ENCODE data around the gene FBN1.

Gene FBN1

DNA sequence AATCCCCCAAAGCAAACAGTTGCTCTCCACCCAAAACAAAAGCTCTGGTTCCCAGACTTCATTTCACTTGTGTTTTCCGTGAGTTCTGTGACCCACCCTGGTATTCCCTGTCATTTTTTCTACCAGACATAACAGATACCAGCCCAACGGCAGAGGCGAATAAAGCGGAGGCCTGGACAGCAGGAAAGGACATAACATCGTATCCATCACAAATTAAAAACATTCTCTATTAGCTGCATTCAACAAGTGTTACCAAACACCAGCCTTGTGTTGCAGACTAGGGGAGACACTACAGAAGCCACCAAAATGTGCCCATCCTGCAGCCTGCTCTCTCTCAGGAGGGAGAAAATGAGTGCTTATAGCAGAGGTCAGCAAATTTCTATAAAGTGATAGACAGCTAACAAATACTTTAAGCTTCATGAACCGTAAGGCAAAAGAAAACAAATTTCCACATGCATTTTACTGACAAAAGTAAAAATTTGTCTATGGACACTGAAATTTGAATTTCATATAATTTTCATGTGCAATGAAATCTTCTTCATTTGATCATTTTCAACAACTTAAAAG lies 7.1 kb upstream of the FBN1 start:
- DNase-seq (ENCODE audit: low read depth in 2 of 2) = no peak

- DNase-seq (ENCODE audit: low read depth in 2 of 2) = no peak
These were observed 5.4 kb upstream of the FBN1 start for GRCh38 chr15:48650931-48651330.

DNA sequence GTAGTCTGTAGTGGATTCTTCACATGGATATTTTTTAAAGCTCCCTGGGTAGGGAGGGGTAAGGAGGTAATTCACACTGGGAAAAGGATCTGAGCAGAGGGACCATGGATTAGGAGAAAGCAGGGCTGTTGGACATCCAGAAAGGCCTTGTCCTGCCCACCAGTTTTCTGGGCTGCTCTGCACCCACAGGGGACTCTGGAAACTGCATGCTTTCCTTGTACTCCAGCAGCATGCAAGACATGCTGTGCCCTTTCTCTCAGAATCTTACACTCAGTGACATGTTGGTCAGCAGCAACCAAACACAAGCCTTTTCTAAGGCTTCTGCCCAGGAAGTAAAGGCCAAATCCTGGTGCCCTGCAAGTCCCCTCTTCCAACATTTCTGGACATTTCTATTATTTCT lies 2.5 kb upstream of the FBN1 start:
- no peak for DNase-seq (ENCODE audit: low read depth in 2 of 2)

DNA sequence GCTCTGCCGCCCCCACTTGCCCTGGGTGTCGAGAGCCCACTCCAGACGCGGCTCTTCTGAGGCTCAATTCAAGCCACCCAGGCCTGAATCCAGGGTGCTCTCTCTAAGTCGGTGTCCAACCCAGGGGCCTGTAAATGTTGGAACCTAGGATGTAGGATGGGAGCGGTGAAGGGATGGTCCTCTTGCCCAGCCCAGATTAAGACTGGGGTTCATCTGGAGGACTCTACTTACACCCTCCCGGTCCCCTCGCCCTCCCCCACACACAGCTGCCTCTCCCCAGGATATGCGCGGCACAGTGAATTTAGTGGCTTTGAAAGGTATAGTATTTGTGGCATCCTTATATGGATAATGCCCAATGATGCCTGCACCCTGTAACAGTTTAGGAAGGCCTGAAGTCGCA lies 822 bp upstream of the FBN1 start:
- no peak for DNase-seq (ENCODE audit: low read depth in 2 of 2)

DNA sequence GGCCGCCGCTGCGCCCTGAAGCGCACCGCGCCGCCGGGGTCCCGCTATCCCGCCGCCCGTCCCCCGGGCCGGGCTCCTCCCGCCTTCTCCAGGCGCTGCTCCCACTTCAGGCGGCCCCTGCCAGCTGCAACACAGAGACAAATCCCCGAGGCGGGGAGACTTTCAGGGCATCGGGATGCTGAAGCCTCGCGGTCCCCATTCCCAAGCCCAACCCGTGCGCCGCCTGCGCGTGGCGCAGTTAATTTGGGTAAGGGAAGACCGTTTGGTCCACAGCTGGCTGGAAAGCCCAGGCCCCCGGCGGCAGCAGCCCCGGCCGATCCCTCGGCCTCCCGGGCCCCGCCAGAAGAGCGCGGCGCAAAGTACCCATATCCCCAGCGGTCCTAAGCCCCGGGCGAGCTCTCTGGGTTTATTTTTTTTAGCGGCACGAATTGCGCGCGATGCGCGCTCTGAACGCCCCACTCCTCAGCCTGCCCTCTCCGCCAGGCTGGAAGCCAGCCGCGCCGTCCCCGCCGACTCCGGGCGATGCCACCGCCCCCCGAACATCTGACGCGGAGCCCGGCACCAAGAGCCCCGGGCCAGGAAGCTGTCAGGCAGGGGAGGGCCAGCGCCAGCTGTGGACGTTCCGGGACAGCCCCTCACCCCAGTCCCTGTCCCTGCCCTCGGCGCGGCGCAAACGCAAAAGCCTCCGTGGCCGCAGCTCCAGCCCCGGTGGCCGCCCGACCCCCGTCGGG lies 517 bp downstream of the FBN1 start:
- DNase-seq (ENCODE audit: low read depth in 2 of 2) = no peak

GRCh38 chr15:48644467-48644826 lies 1.1 kb downstream of the FBN1 start:
- DNase-seq (ENCODE audit: low read depth in 2 of 2) = no peak

DNA sequence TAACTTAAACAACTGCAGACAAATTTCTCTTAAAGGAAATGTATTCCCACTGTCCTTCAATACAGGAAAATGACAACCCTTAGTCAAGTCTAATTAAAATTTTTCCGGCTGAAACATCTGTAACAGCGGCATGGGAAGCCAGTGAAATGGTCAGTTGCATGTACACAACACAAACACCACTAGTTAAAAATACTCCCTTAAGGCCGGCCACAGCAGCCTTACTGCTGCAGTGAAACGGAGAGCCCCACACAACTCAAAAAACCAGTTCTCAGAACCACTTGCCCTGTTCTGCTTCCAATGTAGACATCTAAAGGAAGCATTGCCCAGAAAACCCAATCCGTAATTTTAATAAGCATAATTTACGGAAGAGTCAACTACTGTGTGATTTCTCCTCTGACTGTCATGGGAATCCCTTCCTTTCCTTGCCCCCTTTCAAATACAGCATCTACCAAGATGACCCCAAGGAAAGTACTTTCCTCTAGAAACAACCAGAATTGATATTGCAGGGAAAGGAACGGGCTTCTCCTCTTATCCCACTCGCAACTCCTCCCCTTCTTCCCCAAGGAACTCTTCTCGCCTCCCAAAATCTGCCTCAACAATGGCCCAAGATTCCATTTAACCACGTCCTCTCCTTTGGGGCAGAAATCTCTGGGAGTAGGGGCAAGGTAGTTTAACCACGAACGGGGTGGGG lies 1.6 kb downstream of the FBN1 start:
- no peak for DNase-seq (ENCODE audit: low read depth in 2 of 2)

GRCh38 chr15:48643206-48643605 lies 2.3 kb downstream of the FBN1 start:
- DNase-seq (ENCODE audit: low read depth in 2 of 2) = no peak

DNA sequence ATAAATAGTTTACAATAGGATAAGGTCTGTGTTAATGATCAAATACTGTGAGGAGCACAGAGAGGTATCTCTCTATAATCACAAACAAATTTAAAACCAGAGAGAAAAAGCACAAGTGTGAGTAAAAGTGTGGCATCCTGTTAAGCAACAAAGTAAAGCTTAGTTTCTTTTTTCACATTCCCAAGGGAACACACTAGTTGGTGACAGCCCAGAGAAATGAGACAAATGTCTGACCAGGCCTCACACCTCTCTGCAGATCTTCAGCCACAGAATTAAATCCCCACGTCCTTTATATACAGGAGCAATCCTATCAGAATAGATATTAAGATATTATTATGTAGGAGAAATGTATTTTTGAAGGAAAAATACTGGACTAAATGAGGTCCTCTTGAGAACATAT lies 2.7 kb downstream of the FBN1 start:
- DNase-seq (ENCODE audit: low read depth in 2 of 2) = no peak

- no peak for DNase-seq (ENCODE audit: low read depth in 2 of 2)
These were observed 4.1 kb downstream of the FBN1 start for GRCh38 chr15:48641416-48641815.

DNA sequence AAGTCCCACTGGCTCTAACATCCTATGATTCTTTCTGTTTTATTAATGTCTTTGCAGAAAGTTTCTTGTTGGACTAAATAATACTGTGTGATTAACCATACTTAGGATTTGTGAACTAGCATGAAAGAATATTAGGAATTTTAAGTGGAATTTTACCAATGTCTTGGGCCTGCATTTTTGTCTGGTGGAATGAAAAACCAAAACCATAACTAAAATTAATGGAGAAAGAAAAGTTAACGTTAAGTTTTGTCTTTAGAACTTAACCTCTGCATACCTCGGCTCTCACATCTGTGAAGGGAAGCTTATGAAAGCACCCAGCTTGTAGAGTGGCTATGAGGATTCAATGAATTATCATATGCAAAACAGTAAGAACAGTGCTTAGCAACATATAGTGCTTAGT lies 6.5 kb downstream of the FBN1 start:
- no peak for DNase-seq (ENCODE audit: low read depth in 2 of 2)

DNA sequence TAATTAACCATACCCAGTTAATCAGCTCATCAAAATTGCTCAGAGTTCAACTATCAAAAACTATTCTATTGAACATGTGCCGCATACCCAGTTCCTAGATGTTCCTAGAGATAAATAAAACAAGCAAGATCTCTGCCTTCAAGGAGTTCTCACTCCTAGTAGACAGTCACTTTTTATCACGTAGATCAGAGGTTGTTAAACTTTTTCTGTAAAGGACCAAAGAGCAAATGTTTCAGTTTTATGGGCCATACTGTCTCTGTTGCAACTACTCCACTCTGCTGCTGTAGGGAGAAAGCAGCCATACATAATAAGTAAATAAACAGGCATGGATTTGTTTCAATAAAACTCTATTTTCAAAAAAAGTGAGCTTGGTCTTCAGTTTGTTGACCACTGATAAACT lies 7.9 kb downstream of the FBN1 start:
- DNase-seq (ENCODE audit: low read depth in 2 of 2) = no peak

DNA sequence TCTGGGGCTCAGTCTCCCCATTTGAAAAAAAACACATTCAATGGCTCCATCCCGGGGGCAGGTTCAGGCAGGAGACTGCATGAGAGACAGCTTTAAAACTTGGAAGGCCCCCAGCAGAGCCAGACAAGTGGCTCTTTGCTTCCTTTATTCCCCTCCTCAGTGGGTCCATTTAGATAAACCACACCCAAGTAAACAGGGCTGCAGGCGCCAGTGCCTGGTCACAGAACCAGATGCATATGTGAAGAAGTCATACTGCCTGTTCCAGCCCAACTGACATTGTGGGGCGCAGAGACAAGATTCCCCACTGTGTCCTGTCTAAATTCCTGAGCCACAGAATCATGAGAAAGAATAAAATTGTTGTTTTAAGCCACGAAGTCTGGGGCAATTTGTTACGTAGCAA lies 9.0 kb downstream of the FBN1 start:
- DNase-seq (ENCODE audit: low read depth in 2 of 2) = no peak

DNA sequence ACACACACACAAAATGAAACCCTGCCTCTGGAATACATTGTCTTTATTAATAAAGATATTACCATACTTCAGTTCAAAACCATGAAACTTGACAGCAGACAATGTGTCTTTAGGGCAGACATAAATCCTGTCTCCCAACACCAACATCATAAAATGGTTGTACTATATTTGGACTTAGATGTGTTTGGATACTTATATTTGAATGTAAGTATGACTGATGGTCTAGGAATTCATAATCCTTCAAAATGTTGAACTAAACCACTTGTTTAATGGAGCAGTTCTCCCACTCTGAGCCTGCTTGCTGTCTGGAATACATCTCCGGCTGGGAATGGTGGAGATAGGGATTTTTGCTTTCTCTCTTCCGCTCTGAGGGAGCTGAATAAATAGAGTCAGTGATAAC lies 10.6 kb downstream of the FBN1 start:
- DNase-seq (ENCODE audit: low read depth in 2 of 2) = no peak

GRCh38 chr15:48634096-48634495 lies 11.4 kb downstream of the FBN1 start:
- DNase-seq (ENCODE audit: low read depth in 2 of 2) = no peak

- DNase-seq (ENCODE audit: low read depth in 2 of 2) = no peak
These were observed 12.9 kb downstream of the FBN1 start for GRCh38 chr15:48632651-48633050.

DNA sequence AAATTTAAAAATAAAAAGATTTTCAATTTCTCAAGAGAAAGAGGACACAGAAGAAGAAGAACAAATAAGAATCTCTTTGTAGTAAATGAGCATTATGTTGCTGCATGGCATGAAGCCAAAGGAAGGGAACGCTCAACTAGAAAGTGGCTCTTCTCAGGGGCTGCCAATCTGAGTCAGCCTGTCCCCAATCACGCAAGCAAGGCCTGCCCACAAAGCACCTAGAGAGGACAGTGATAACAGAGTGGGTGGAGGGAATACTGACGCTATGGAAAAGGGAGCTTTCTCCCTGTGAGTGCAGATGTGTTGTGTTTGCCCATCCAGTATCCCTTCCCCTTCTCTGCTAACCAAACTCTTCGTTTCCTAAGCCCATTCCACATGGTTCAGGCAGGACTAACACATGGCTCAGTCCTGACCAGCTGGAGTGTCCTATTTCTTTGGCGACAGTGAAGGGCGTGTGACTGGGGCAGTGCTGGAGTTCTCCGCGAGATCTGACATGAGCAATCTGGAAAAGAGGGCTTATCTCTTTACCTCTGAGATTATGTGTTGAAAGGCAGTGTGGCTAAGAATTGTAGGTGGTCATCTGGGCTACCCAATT lies 14.2 kb downstream of the FBN1 start:
- no peak for DNase-seq (ENCODE audit: low read depth in 2 of 2)

GRCh38 chr15:48630245-48630644 lies 15.3 kb downstream of the FBN1 start:
- no peak for DNase-seq (ENCODE audit: low read depth in 2 of 2)

GRCh38 chr15:48628832-48629231 lies 16.7 kb downstream of the FBN1 start:
- DNase-seq (ENCODE audit: low read depth in 2 of 2) = no peak

- DNase-seq (ENCODE audit: low read depth in 2 of 2) = no peak
These were observed 18.1 kb downstream of the FBN1 start for GRCh38 chr15:48627260-48627940.

GRCh38 chr15:48625126-48625525 lies 20.4 kb downstream of the FBN1 start:
- DNase-seq (ENCODE audit: low read depth in 2 of 2) = no peak

DNA sequence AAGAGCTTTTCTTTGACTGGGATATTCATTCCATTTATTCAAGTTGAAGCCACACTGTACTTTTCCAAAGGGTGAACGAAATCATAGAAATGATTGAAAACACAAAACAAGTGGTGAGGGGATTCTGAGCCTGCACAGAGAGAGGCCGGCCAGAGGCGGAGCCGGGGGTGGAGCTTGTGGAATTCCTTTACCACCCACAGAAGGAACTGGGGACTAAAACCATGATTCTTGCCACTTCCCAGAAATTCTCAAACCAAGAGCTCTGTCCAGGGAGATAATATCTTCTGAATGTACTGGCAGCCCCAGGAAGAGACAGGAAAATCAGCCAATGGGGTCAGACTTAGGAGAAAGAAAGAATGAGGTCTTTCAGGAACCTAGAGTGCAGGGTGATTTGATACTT lies 20.8 kb downstream of the FBN1 start:
- DNase-seq (ENCODE audit: low read depth in 2 of 2) = no peak

Data from activated CD4-positive, alpha-beta T cell treated with anti-CD3 and anti-CD28 coated beads for 24 hours (primary cell).